Activated B cell treated with CpG ODN at 0.5 μM for 24 hours (primary cell): ENCODE results near the gene FNDC11. TPM values are rescaled to one million over a fixed set of nuclear protein-coding genes. Genes with fewer than 3 reads are reported as not detected.
A peak's percentile ranks its signal among the peaks of the same experiment; 100 is the strongest.

Source experiments
- ATAC-seq: fragments of 200-7000 bp; cut with Tn5 transposase; one replicate; pipeline ENCODE4 v1.10.0; 2021; ENCODE audit warnings: low read depth, mild to moderate bottlenecking, moderate library complexity
- CTCF ChIA-PET: fragments of 350-600 bp; sonication (Branson Sonifier 250); formaldehyde crosslinking; loops from one replicate; lab custom pipeline; 2021; ENCODE audit warnings: antibody characterized with exemption; lab: Charles Lee
- POLR2A ChIA-PET: fragments of 350-600 bp; sonication (Branson Sonifier 250); formaldehyde crosslinking; loops from one replicate; lab custom pipeline; 2021; ENCODE audit warnings: antibody characterized with exemption; lab: Charles Lee
- DNase-seq: peaks from one replicate; pipeline ENCODE4 v3.0.0; 2022
- H3K27ac Mint-ChIP-seq: one replicate; pipeline ENCODE4 v1.8.0; 2020; ENCODE audit warnings: mixed read lengths
- H3K27me3 Mint-ChIP-seq: one replicate; pipeline ENCODE4 v1.8.0; 2021; ENCODE audit warnings: mixed read lengths
- H3K36me3 Mint-ChIP-seq: one replicate; pipeline ENCODE4 v1.8.0; 2021; ENCODE audit warnings: low read depth, mixed read lengths
- H3K4me1 Mint-ChIP-seq: one replicate; pipeline ENCODE4 v1.8.0; 2021; ENCODE audit warnings: mixed read lengths
- H3K4me3 Mint-ChIP-seq: one replicate; pipeline ENCODE4 v1.8.0; 2020; ENCODE audit warnings: mild to moderate bottlenecking, mixed read lengths
- H3K9me3 Mint-ChIP-seq: one replicate; pipeline ENCODE4 v1.8.0; 2020; ENCODE audit warnings: mixed read lengths
- intact Hi-C: fragments of 100-400 bp; cut with micrococcal nuclease; formaldehyde crosslinking; loops from one replicate; pipeline ENCODE4 v1.15.1; 2024
- total RNA-seq: library from RNA; stranded (reverse); gene quantifications from 2 replicates; pipeline ENCODE4 v1.2.3, GENCODE V29; 2022
- TF ChIP-seq, protein P1 (sequence below): fragments of 200-600 bp; IDR thresholded peaks from one replicate; pipeline ENCODE4 v1.8.0; 2022; ENCODE audit warnings: antibody characterized with exemption, mild to moderate bottlenecking

Gene FNDC11, protein sequence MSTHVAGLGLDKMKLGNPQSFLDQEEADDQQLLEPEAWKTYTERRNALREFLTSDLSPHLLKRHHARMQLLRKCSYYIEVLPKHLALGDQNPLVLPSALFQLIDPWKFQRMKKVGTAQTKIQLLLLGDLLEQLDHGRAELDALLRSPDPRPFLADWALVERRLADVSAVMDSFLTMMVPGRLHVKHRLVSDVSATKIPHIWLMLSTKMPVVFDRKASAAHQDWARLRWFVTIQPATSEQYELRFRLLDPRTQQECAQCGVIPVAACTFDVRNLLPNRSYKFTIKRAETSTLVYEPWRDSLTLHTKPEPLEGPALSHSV
- 0.78 and 1.3 TPM in 2 replicates for total RNA-seq

DNA sequence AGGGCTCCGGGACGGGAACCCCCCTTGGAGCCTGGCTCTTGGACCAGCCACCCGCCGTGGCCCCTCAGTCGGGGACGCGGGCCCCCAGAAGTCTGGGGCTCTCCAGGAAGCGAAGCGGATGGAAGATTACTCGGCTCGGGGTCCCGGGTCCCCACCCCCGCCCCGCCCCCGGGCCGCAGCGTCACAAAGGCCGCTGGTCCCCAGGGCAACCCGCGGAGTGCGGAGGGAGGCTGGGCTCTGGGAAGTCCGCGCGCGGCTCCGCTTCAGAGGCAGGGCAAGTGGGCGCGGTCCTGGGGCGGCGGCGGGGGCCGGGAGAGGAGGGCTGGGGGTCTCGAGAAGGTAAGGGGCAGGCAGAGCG lies at the start of gene FNDC11:
Gene FNDC11 (plus strand): TSS at position 227 of the 358 bp plus-strand sequence. CDS start 1,505 bp downstream, outside the sequence.
- TF ChIP-seq, protein P1, sequence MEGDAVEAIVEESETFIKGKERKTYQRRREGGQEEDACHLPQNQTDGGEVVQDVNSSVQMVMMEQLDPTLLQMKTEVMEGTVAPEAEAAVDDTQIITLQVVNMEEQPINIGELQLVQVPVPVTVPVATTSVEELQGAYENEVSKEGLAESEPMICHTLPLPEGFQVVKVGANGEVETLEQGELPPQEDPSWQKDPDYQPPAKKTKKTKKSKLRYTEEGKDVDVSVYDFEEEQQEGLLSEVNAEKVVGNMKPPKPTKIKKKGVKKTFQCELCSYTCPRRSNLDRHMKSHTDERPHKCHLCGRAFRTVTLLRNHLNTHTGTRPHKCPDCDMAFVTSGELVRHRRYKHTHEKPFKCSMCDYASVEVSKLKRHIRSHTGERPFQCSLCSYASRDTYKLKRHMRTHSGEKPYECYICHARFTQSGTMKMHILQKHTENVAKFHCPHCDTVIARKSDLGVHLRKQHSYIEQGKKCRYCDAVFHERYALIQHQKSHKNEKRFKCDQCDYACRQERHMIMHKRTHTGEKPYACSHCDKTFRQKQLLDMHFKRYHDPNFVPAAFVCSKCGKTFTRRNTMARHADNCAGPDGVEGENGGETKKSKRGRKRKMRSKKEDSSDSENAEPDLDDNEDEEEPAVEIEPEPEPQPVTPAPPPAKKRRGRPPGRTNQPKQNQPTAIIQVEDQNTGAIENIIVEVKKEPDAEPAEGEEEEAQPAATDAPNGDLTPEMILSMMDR, result no peak
- DNase-seq (peak; percentile 70), ATAC-seq (peak; percentile 29)
- CTCF ChIA-PET, result no interaction called here
- POLR2A ChIA-PET, result interaction anchor here (1.0 to 4.6 kb wide), 12 partner anchors 9 to 154 kb away, joined by 3 to 42 read pairs (median 6); partner anchors contain the start of genes ARFRP1, HELZ2, PTK6 and TNFRSF6B
- intact Hi-C loops, result loop anchor here (1.0 to 5.0 kb wide), 8 partner anchors 13 to 403 kb away; partner anchors contain the start of genes GMEB2, HELZ2, LIME1 and PPDPF
- H3K4me3 Mint-ChIP-seq, result peak within 1 kb of the TSS; percentile 84
- H3K9me3 Mint-ChIP-seq, result no peaks in the 10 kb centered on the region
- peaks cover 5% of the 10 kb centered on the region for H3K36me3 Mint-ChIP-seq
- H3K27me3 Mint-ChIP-seq, result no peaks in the 10 kb centered on the region
- H3K4me1 Mint-ChIP-seq, result peaks cover 46% of the 10 kb centered on the region
- H3K27ac Mint-ChIP-seq, result peak within 1 kb of the TSS; percentile 83

GRCh38 chr20:63504642-63505041 lies 49.3 kb upstream of the FNDC11 start:
- intact Hi-C loops, result no loop called here
- TF ChIP-seq, protein P1, result no peak
- ATAC-seq (no peak), DNase-seq (no peak)
- no peak overlapping the region for H3K4me3 Mint-ChIP-seq
- ChIA-PET CTCF (no interaction called here), POLR2A (interaction anchor here (1.4 kb wide), 1 partner anchor 16 kb away, joined by 5 read pairs; the partner anchor contains the start of gene PPDPF)
- H3K27ac Mint-ChIP-seq, result no peak overlapping the region
- no peaks in the 10 kb centered on the region for H3K36me3 Mint-ChIP-seq
- H3K4me1 Mint-ChIP-seq, result no peaks in the 10 kb centered on the region
- peaks cover 8% of the 10 kb centered on the region for H3K9me3 Mint-ChIP-seq
- peaks cover 22% of the 10 kb centered on the region for H3K27me3 Mint-ChIP-seq

DNA sequence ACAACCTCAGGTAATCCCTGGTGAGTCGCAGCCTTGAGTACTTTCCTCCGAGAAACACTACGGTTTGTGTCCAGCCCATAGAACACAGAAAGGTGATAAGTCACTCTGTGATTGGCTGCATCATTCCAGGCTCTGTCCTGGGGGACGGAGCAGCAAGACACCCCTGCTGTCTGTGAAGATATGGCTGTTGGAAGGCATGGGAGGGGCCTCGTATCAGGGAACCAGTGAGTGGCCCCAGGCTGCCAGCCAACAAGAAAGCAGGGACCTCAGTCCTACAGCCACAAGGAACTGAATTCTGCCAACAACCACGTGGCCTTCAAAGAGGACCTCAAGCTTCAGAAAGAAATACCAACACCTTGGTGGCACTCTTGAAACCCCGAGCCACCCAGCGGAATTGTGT lies 48.7 kb upstream of the FNDC11 start:
- intact Hi-C loops, result no loop called here
- Mint-ChIP-seq H3K36me3 (no peaks in the 10 kb centered on the region), H3K27me3 (peaks cover 24% of the 10 kb centered on the region), H3K27ac (no peak overlapping the region), H3K4me3 (no peak overlapping the region), H3K9me3 (peaks cover 8% of the 10 kb centered on the region), H3K4me1 (no peaks in the 10 kb centered on the region)
- ChIA-PET CTCF (no interaction called here), POLR2A (interaction anchor here (1.4 kb wide), 1 partner anchor 16 kb away, joined by 5 read pairs; the partner anchor contains the start of gene PPDPF)
- ATAC-seq (no peak), DNase-seq (no peak)
- TF ChIP-seq, protein P1, result no peak

GRCh38 chr20:63505723-63506122 lies 48.2 kb upstream of the FNDC11 start:
- peaks cover 8% of the 10 kb centered on the region for H3K9me3 Mint-ChIP-seq
- ATAC-seq (no peak), DNase-seq (no peak)
- POLR2A ChIA-PET, result interaction anchor here (1.1 to 1.4 kb wide), 2 partner anchors 15 kb away, joined by 4 to 5 read pairs; partner anchors contain the start of gene PPDPF
- H3K27ac Mint-ChIP-seq, result no peak overlapping the region
- H3K4me1 Mint-ChIP-seq, result no peaks in the 10 kb centered on the region
- H3K36me3 Mint-ChIP-seq, result no peaks in the 10 kb centered on the region
- H3K27me3 Mint-ChIP-seq, result peaks cover 24% of the 10 kb centered on the region
- CTCF ChIA-PET, result no interaction called here
- TF ChIP-seq, protein P1, result no peak
- no peak overlapping the region for H3K4me3 Mint-ChIP-seq
- intact Hi-C loops, result no loop called here

DNA sequence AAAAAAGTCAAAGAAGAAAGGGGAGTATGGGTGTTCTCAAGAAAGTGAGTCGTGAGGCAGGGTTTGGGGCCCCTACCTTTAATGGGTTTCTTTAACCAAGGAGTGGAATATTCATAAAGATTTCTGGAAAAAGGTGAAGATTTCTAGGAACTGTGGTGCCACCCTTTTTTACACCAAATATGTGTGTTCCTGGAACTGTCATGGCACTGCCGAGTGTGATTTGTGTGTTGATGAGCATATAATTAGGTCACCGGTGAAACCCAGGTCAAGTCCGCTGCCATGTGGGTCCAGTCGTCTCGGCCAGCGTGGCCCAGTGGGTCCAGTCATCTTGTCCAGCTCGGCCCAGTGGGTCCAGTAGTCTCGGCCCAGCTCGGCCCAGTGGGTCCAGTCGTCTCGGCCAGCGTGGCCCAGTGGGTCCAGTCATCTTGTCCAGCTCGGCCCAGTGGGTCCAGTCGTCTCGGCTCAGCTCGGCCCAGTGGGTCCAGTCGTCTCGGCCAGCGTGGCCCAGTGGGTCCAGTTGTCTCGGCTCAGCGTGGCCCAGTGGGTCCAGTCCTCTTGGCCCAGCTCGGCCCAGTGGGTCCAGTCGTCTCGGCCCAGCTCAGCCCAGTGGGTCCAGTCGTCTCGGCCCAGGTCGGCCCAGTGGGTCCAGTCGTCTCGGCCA lies 46.7 kb upstream of the FNDC11 start:
- TF ChIP-seq, protein P1, result no peak
- H3K4me1 Mint-ChIP-seq, result no peaks in the 10 kb centered on the region
- H3K4me3 Mint-ChIP-seq, result no peak overlapping the region
- ATAC-seq (no peak), DNase-seq (no peak)
- peaks cover 25% of the 10 kb centered on the region for H3K27me3 Mint-ChIP-seq
- intact Hi-C loops, result no loop called here
- ChIA-PET POLR2A (interaction anchor here (0.7 to 1.1 kb wide), 2 partner anchors 14 to 436 kb away, joined by 3 to 4 read pairs; partner anchors contain the start of gene PPDPF), CTCF (no interaction called here)
- no peaks in the 10 kb centered on the region for H3K36me3 Mint-ChIP-seq
- peaks cover 8% of the 10 kb centered on the region for H3K9me3 Mint-ChIP-seq
- no peak overlapping the region for H3K27ac Mint-ChIP-seq
